ENCODE data around the gene LRRC19. TPM values are rescaled to one million over a fixed set of nuclear protein-coding genes. Genes with fewer than 3 reads are reported as not detected.

LRRC19 gene, protein sequence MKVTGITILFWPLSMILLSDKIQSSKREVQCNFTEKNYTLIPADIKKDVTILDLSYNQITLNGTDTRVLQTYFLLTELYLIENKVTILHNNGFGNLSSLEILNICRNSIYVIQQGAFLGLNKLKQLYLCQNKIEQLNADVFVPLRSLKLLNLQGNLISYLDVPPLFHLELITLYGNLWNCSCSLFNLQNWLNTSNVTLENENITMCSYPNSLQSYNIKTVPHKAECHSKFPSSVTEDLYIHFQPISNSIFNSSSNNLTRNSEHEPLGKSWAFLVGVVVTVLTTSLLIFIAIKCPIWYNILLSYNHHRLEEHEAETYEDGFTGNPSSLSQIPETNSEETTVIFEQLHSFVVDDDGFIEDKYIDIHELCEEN
- total RNA-seq, result 100 to 1,000 TPM in 1 of 4 donors, 10 to 100 TPM in 2, 1 to 10 TPM in 1; 6.6 to 102 (median 54.4) TPM

DNA sequence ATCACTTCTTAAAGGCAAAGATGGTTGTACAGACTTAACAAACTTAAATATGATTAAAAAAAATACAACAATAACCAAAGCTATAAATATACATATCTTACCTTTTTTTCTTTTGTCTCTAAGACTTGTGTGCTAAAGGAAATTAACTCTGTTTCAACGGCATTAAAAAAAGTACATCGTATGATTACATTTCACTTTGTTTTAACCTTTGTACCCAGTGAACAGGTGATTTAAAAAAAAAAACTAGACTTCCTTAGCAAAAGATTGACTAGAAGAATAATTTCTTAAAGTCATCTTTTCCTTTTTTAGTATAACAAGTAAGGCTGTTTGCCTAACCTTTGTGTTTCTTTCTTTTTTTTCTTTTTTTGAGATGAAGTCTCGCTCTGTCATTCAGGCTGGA lies at the start of gene LRRC19:
TSS of gene LRRC19 (minus strand) at position 182 of the 400 bp plus-strand sequence. CDS start 5,978 bp downstream, outside the sequence.
- Histone ChIP-seq H3K4me1 (no peaks in the 10 kb centered on the region), H3K27ac (peak within 1 kb of the TSS in 3 of 4 donors; percentile 25 to 76 (median 69)), H3K9me3 (no peaks in the 10 kb centered on the region), H3K4me3 (peak within 1 kb of the TSS in 3 of 4 donors; percentile 6 to 51 (median 47)), H3K27me3 (no peaks in the 10 kb centered on the region), H3K36me3 (no peaks in the 10 kb centered on the region)
- DNase-seq, result no peak
- TF ChIP-seq POLR2A (IDR thresholded peaks at IDR 0.05), result peak; percentile 19 to 45
- TF ChIP-seq, protein P1, sequence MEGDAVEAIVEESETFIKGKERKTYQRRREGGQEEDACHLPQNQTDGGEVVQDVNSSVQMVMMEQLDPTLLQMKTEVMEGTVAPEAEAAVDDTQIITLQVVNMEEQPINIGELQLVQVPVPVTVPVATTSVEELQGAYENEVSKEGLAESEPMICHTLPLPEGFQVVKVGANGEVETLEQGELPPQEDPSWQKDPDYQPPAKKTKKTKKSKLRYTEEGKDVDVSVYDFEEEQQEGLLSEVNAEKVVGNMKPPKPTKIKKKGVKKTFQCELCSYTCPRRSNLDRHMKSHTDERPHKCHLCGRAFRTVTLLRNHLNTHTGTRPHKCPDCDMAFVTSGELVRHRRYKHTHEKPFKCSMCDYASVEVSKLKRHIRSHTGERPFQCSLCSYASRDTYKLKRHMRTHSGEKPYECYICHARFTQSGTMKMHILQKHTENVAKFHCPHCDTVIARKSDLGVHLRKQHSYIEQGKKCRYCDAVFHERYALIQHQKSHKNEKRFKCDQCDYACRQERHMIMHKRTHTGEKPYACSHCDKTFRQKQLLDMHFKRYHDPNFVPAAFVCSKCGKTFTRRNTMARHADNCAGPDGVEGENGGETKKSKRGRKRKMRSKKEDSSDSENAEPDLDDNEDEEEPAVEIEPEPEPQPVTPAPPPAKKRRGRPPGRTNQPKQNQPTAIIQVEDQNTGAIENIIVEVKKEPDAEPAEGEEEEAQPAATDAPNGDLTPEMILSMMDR (IDR thresholded peaks at IDR 0.05), result no peak

- Histone ChIP-seq H3K4me1 (no peaks in the 10 kb centered on the region), H3K4me3 (no peak overlapping the region), H3K27ac (no peak overlapping the region), H3K9me3 (no peaks in the 10 kb centered on the region), H3K36me3 (no peaks in the 10 kb centered on the region), H3K27me3 (no peaks in the 10 kb centered on the region)
- no peak for DNase-seq
- no peak for TF ChIP-seq POLR2A (IDR thresholded peaks at IDR 0.05)
- TF ChIP-seq, protein P1 (IDR thresholded peaks at IDR 0.05), result no peak
Measured at GRCh38 chr9:27054841-27055240, 49.4 kb upstream of the LRRC19 start.

- Histone ChIP-seq H3K27me3 (no peaks in the 10 kb centered on the region), H3K36me3 (no peaks in the 10 kb centered on the region), H3K4me1 (no peaks in the 10 kb centered on the region), H3K9me3 (no peaks in the 10 kb centered on the region), H3K4me3 (no peak overlapping the region), H3K27ac (no peak overlapping the region)
- TF ChIP-seq POLR2A (IDR thresholded peaks at IDR 0.05), result no peak
- TF ChIP-seq, protein P1 (IDR thresholded peaks at IDR 0.05), result no peak
- no peak for DNase-seq
Measured at GRCh38 chr9:27054125-27054524, 48.7 kb upstream of the LRRC19 start.

DNA sequence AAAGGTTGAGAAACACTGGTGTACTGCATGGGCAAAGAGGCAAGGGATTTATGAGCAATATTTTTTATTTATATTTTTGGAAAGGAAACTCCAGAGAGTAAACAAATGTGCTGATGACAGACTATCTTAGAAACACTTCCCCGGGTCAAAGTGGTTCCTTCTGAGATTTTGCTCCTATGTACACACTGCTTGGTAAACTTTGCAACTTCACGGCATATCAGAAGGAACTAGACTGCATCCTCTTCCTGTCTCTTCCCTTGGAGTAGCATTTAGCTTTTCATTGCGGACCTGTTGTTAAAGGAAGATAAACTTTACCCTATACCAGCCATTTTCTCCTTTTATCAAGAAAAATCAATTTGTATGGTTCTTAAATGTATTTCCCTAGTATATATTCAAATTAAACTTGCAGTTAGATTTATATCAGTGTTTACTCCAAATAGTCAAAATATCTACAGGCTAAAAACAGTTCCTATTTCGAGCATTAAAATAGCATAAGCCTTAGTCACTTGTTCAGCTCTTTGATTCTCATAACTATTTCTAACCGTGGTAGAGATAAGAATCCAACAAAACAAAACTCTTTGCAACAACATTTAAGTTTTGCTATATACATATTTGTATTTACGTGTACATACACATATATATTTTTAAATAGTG lies 48.0 kb upstream of the LRRC19 start:
- H3K4me3 ChIP-seq, result no peak overlapping the region
- H3K4me1 ChIP-seq, result no peaks in the 10 kb centered on the region
- H3K27ac ChIP-seq, result no peak overlapping the region
- no peaks in the 10 kb centered on the region for H3K9me3 ChIP-seq
- DNase-seq, result no peak
- no peaks in the 10 kb centered on the region for H3K36me3 ChIP-seq
- TF ChIP-seq, protein P1 (IDR thresholded peaks at IDR 0.05), result no peak
- TF ChIP-seq POLR2A (IDR thresholded peaks at IDR 0.05), result no peak
- H3K27me3 ChIP-seq, result no peaks in the 10 kb centered on the region

DNA sequence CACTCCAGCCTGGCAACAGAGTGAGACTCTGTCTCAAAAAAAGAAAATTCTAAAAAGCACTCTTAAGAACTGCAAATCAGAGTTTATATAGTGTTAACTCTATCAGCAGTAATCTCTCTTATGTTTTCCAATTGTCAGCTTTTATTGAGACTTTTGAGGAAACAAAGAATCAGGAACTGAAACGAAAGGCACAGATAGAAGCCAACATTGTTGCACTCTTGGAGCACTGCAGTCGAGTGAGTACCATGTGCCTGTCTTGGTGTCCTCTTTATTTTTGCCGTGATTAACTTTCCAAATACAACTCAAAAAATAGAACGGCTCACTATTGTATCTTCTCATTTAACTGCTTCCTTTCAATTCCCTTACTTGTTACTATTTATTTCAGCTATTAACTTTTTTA lies 41.7 kb upstream of the LRRC19 start:
- DNase-seq, result no peak
- no peaks in the 10 kb centered on the region for H3K36me3 ChIP-seq
- H3K4me1 ChIP-seq, result no peaks in the 10 kb centered on the region
- no peaks in the 10 kb centered on the region for H3K27me3 ChIP-seq
- H3K9me3 ChIP-seq, result no peaks in the 10 kb centered on the region
- H3K27ac ChIP-seq, result no peak overlapping the region
- TF ChIP-seq POLR2A (IDR thresholded peaks at IDR 0.05), result no peak
- TF ChIP-seq, protein P1 (IDR thresholded peaks at IDR 0.05), result no peak
- no peak overlapping the region for H3K4me3 ChIP-seq
